NT2/D1 (cell line): ENCODE measurements around the gene KLF6.

Experiments used
- SUZ12 ChIP-seq: IDR thresholded peaks from 2 replicates; pipeline ENCODE4 v1.6.1; 2011; ENCODE audit not compliant: insufficient read length, insufficient read depth; ENCODE audit errors: extremely low read depth
- ZNF274 ChIP-seq: IDR thresholded peaks from 2 replicates; pipeline ENCODE4 v1.6.1; 2011; ENCODE audit warnings: mild to moderate bottlenecking, low read depth, low read length

- no peak for TF ChIP-seq SUZ12
- TF ChIP-seq ZNF274, result no peak
Observed at GRCh38 chr10:3807211-3807927, 22.4 kb upstream of the KLF6 start.
